SU-DHL-6 (cell line): ENCODE results near the gene TMEM39A.

Source experiments
- H2AFZ ChIP-seq: fragments of 200-600 bp; sonication (generic); 2 replicates; pipeline ENCODE4 v1.6.1; 2014; ENCODE audit warnings: low read depth, mild to moderate bottlenecking, moderate library complexity, mixed read lengths, antibody characterized with exemption, low read length; ENCODE audit not compliant: severe bottlenecking
- H3F3A ChIP-seq: fragments of 200-600 bp; shearing (Covaris generic); 2 replicates; pipeline ENCODE4 v1.6.0; 2016; ENCODE audit warnings: antibody characterized with exemption, mild to moderate bottlenecking; ENCODE audit not compliant: insufficient read depth
- H3K27ac ChIP-seq: fragments of 200-600 bp; sonication (generic); 2 replicates; pipeline ENCODE4 v1.5.1; 2016; ENCODE audit warnings: low read depth, mild to moderate bottlenecking, low read length, moderate library complexity, mixed read lengths
- H3K27me3 ChIP-seq: fragments of 200-600 bp; sonication (generic), shearing (Covaris generic); 2 replicates; pipeline ENCODE4 v1.6.0; 2014; ENCODE audit warnings: mild to moderate bottlenecking, low read length
- H3K36me3 ChIP-seq: fragments of 200-600 bp; sonication (generic); 2 replicates; pipeline ENCODE4 v1.6.1; 2014; ENCODE audit warnings: mild to moderate bottlenecking, low read length, mixed read lengths
- H3K4me2 ChIP-seq: fragments of 300-600, 200-600 bp; shearing (Covaris generic), sonication (generic); 2 replicates; pipeline ENCODE4 v1.6.0; 2014; ENCODE audit warnings: low read length, low read depth, mild to moderate bottlenecking; ENCODE audit not compliant: poor library complexity, severe bottlenecking
- H3K4me3 ChIP-seq: fragments of 200-600 bp; sonication (generic); 2 replicates; pipeline ENCODE4 v1.5.1; 2014; ENCODE audit warnings: antibody characterized with exemption, low read length, mild to moderate bottlenecking, mixed read lengths; ENCODE audit not compliant: insufficient read depth, poor library complexity, severe bottlenecking
- H3K79me2 ChIP-seq: fragments of 200-600 bp; sonication (generic); 2 replicates; pipeline ENCODE4 v1.6.1; 2014; ENCODE audit warnings: mild to moderate bottlenecking, low read length, moderate library complexity; ENCODE audit not compliant: insufficient read depth
- H3K9ac ChIP-seq: fragments of 200-600 bp; sonication (generic); 2 replicates; pipeline ENCODE4 v1.7.0; 2014; ENCODE audit warnings: mild to moderate bottlenecking, low read length
- H3K9me2 ChIP-seq: fragments of 200-600 bp; sonication (generic); replicated peaks from 2 replicates; pipeline ENCODE4 v1.6.1; 2014; ENCODE audit warnings: low read length; ENCODE audit not compliant: insufficient read depth
- H3K9me3 ChIP-seq: fragments of 200-600 bp; sonication (generic); 2 replicates; pipeline ENCODE4 v1.6.1; 2014; ENCODE audit warnings: low read length, mixed read lengths; ENCODE audit not compliant: insufficient read depth
- H4K20me1 ChIP-seq: fragments of 200-600 bp; sonication (generic); 2 replicates; pipeline ENCODE4 v1.6.1; 2014; ENCODE audit warnings: low read depth, mild to moderate bottlenecking, antibody characterized with exemption, low read length, moderate library complexity, mixed read lengths
- CTCF ChIP-seq: fragments of 200-600 bp; sonication (generic); IDR thresholded peaks from one replicate; pipeline ENCODE4 v1.5.1; 2017; ENCODE audit warnings: antibody characterized with exemption, mild to moderate bottlenecking, low read length, moderate library complexity; ENCODE audit not compliant: insufficient read depth, poor library complexity, severe bottlenecking
- EZH2phosphoT487 ChIP-seq: fragments of 200-600 bp; sonication (generic), shearing (Covaris generic); conservative IDR thresholded peaks from 2 replicates; pipeline ENCODE4 v1.6.1; 2018; ENCODE audit warnings: mild to moderate bottlenecking, antibody characterized with exemption, low read length, moderate library complexity, mixed read lengths

TMEM39A gene

GRCh38 chr3:119417771-119418512, 45.5 kb downstream of the TMEM39A start:
- TF ChIP-seq EZH2phosphoT487 (no peak), CTCF (no peak)
- no peaks in the 10 kb centered on the region for H3K36me3 ChIP-seq
- H3K9ac ChIP-seq, result no peak overlapping the region
- H3F3A ChIP-seq, result no peaks in the 10 kb centered on the region
- no peak overlapping the region for H3K4me2 ChIP-seq
- no peaks in the 10 kb centered on the region for H4K20me1 ChIP-seq
- no peak overlapping the region for H2AFZ ChIP-seq
- no peak overlapping the region for H3K27ac ChIP-seq
- no peaks in the 10 kb centered on the region for H3K27me3 ChIP-seq
- no peaks in the 10 kb centered on the region for H3K9me2 ChIP-seq
- H3K79me2 ChIP-seq, result no peaks in the 10 kb centered on the region
- no peaks in the 10 kb centered on the region for H3K9me3 ChIP-seq
- H3K4me3 ChIP-seq, result no peak overlapping the region

- no peaks in the 10 kb centered on the region for H3K9me3 ChIP-seq
- H3K27ac ChIP-seq, result no peak overlapping the region
- no peak overlapping the region for H2AFZ ChIP-seq
- no peaks in the 10 kb centered on the region for H3F3A ChIP-seq
- H4K20me1 ChIP-seq, result no peaks in the 10 kb centered on the region
- no peaks in the 10 kb centered on the region for H3K79me2 ChIP-seq
- no peaks in the 10 kb centered on the region for H3K27me3 ChIP-seq
- no peaks in the 10 kb centered on the region for H3K9me2 ChIP-seq
- no peak overlapping the region for H3K9ac ChIP-seq
- no peak for TF ChIP-seq EZH2phosphoT487
- no peak for TF ChIP-seq CTCF
- no peaks in the 10 kb centered on the region for H3K36me3 ChIP-seq
- H3K4me3 ChIP-seq, result no peak overlapping the region
- no peak overlapping the region for H3K4me2 ChIP-seq
Observed at GRCh38 chr3:119416873-119417272, 46.5 kb downstream of the TMEM39A start.

DNA sequence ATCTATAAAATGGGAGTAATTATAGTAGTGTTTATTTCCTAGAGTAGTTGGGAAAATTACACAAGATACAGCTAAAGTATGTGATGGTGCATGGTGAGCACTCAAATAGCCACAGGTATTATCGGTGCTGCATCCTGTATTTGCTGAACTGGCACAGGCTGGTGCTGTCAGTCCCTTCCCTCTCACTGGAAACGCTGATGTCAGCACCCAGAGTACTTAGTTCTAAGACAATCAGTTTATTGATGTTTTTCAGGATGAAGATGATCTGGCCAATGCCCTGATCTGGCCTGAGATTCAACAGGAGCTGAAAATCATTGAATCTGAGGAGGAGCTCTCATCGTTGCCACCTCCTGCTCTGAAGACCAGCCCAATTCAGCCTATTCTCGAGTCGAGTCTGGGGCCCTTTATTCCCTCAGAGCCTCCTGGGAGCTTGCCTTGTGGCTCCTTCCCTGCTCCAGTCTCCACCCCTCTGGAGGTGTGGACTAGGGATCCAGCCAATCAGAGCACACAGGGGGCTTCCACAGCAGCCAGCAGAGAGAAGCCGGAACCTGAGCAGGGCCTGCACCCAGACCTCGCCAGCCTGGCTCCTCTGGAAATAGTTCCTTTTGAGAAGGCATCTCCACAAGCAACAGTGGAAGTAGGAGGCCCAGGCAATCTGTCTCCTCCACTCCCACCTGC, 49.7 kb downstream of the TMEM39A start:
- Histone ChIP-seq H3K4me2 (no peak overlapping the region), H3K27me3 (no peaks in the 10 kb centered on the region), H3K79me2 (no peaks in the 10 kb centered on the region), H3K9me2 (no peaks in the 10 kb centered on the region), H3F3A (no peaks in the 10 kb centered on the region), H2AFZ (no peak overlapping the region), H3K36me3 (no peaks in the 10 kb centered on the region), H3K9me3 (no peaks in the 10 kb centered on the region), H3K9ac (no peak overlapping the region), H3K27ac (no peak overlapping the region), H3K4me3 (no peak overlapping the region), H4K20me1 (no peaks in the 10 kb centered on the region)
- TF ChIP-seq EZH2phosphoT487 (no peak), CTCF (no peak)
